ENCODE results near the gene PGD.
"Not testable (repeated sequence)": the region's sequence is repeated elsewhere in the genome, so short reads cannot be mapped to it uniquely, and the experiment has no call there.

The PGD gene

DNA sequence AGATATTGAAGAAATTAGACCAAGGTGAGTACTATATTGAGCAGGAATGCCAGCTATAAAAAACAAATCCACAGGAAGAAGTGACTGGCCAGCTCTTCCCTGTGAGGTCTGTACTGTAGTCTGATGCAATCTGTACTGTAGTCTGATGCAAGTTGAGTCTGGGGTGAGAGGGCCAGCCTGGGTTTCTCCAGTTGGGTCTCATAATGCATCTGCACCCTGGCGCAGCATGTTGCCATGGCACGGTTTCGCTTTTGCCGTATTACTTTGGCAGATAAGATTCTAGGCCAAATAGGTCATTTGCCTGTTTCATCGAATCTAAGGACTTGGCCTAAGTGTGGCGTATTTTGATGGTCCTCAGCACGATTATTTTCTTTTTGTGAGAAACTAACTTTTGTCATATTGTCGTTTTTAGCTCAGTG, 24.4 kb upstream of the PGD start:
- H3K4me3 ChIP-seq (ENCODE audit: control insufficient read depth, low read depth, low read length), result no peak overlapping the region
- DNase-seq (ENCODE audit: low read depth), result peak; percentile 6
- TF ChIP-seq, protein P1, sequence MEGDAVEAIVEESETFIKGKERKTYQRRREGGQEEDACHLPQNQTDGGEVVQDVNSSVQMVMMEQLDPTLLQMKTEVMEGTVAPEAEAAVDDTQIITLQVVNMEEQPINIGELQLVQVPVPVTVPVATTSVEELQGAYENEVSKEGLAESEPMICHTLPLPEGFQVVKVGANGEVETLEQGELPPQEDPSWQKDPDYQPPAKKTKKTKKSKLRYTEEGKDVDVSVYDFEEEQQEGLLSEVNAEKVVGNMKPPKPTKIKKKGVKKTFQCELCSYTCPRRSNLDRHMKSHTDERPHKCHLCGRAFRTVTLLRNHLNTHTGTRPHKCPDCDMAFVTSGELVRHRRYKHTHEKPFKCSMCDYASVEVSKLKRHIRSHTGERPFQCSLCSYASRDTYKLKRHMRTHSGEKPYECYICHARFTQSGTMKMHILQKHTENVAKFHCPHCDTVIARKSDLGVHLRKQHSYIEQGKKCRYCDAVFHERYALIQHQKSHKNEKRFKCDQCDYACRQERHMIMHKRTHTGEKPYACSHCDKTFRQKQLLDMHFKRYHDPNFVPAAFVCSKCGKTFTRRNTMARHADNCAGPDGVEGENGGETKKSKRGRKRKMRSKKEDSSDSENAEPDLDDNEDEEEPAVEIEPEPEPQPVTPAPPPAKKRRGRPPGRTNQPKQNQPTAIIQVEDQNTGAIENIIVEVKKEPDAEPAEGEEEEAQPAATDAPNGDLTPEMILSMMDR (conservative IDR thresholded peaks at IDR 0.05; ENCODE audit: control insufficient read depth, insufficient read depth, low read depth, low read length), result no peak

- not testable (repeated sequence) for H3K4me3 ChIP-seq (ENCODE audit: control insufficient read depth, low read depth, low read length)
- TF ChIP-seq, protein P1 (conservative IDR thresholded peaks at IDR 0.05; ENCODE audit: control insufficient read depth, insufficient read depth, low read depth, low read length), result peak; percentile 80
- DNase-seq (ENCODE audit: low read depth), result peak; percentile 83
Measured at GRCh38 chr1:10377365-10378029, 21.4 kb upstream of the PGD start.

GRCh38 chr1:10378081-10378841, 20.6 kb upstream of the PGD start:
- TF ChIP-seq, protein P1 (conservative IDR thresholded peaks at IDR 0.05; ENCODE audit: control insufficient read depth, insufficient read depth, low read depth, low read length), result no peak
- peak; percentile 95 for DNase-seq (ENCODE audit: low read depth)
- no peak overlapping the region for H3K4me3 ChIP-seq (ENCODE audit: control insufficient read depth, low read depth, low read length)

DNA sequence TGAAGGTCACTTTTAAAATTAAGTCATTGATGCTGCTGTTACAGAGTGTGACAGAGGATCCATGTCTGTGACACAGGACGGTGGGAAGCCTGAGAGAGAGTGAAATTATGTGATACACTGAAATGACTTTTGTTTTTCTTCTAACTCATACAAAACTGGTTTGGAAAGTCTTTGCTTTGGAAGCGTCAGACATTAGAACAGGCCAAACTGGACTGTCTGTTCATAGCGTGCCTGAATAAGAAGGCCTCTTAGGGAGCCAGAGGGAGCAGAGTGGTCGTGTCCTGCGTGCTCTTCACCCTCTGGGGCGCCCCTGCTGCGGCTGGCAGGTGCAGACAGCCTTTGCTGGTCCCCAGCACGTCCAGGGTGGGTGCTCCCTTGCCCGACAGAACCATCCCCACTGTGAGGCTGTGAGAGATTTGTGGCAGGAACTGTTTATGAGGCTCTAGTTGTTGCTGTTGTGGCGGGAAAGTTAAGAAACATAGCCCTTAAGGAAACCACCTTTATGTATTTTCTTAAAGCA, 19.7 kb upstream of the PGD start:
- no peak overlapping the region for H3K4me3 ChIP-seq (ENCODE audit: control insufficient read depth, low read depth, low read length)
- DNase-seq (ENCODE audit: low read depth), result no peak
- TF ChIP-seq, protein P1 (conservative IDR thresholded peaks at IDR 0.05; ENCODE audit: control insufficient read depth, insufficient read depth, low read depth, low read length), result no peak

DNA sequence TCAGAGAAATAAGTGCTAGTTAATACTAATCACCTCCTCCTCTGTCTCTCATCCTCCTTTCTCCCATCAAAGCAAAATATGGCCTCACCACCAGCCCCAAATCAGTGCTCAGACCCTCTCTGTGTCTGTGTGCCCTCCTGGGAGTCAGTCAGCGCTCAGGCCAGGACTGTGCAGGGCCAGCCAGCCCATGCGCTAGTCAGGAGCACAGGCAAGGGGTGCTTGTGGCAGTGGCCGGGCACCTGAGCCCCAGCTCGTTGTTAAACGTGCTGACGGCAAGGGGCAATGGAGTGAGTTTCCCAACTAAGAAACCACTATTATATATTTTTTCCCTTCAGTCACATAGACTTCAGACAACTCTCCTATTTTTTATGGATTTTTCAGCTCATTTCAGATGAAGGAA, 19.2 kb upstream of the PGD start:
- no peak overlapping the region for H3K4me3 ChIP-seq (ENCODE audit: control insufficient read depth, low read depth, low read length)
- TF ChIP-seq, protein P1 (conservative IDR thresholded peaks at IDR 0.05; ENCODE audit: control insufficient read depth, insufficient read depth, low read depth, low read length), result no peak
- DNase-seq (ENCODE audit: low read depth), result no peak

DNA sequence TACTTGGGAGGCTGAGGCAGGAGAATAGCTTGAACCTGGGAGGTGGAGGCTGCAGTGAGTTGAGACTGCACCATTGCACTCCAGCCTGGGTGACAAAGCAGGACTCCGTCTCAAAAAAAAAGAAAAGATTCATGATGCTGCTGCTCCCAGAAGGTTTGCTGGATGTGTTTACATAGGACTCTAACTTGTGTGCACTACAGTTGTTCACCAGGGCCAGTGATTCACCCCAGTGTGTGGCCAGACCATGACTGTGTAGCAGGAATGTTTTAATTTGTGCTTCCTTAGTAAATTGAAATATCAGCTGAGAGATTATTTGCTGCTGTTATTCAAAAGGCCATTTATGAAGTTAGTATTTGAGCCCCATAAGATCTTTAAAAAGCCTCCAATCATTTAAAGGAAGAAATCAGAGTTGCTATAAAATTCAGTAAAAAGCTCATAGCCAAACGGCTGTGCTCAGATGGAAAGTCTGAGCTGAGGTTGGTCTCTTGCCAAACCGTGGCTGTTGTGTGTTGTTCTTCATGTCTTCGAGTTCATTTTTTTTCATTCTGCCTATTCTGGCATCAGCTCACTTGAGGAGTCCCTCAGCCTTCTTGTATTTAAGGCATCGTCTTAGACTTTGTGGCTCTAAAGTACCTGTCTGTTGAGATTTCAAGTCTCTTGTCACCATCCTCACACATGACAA, 18.1 kb upstream of the PGD start:
- no peak overlapping the region for H3K4me3 ChIP-seq (ENCODE audit: control insufficient read depth, low read depth, low read length)
- TF ChIP-seq, protein P1 (conservative IDR thresholded peaks at IDR 0.05; ENCODE audit: control insufficient read depth, insufficient read depth, low read depth, low read length), result no peak
- peak; percentile 94 for DNase-seq (ENCODE audit: low read depth)
